Activated CD8-positive, alpha-beta memory T cell treated with anti-CD3 and anti-CD28 coated beads, Interleukin-2, amount 10 ng/mL, durations not matched to agents 7 days and 5 days (primary cell): ENCODE measurements around the gene ATXN7L1. TPM values are rescaled to one million over a fixed set of nuclear protein-coding genes. Genes with fewer than 3 reads are reported as not detected.

Source experiments
- ATAC-seq: fragments of 150-1000 bp; cut with Tn5 transposase; one replicate; pipeline ENCODE4 v1.10.0; 2021; ENCODE audit warnings: moderate library complexity
- CTCF ChIA-PET: fragments of 350-600 bp; sonication (Branson Sonifier 250); formaldehyde crosslinking; loops from one replicate; lab custom pipeline; 2021; ENCODE audit warnings: antibody characterized with exemption; lab: Charles Lee
- DNase-seq: peaks from one replicate; pipeline ENCODE4 v3.0.0-alpha.2; 2020
- H3K27ac Mint-ChIP-seq: one replicate; pipeline ENCODE4 v1.8.0; 2021; ENCODE audit warnings: mild to moderate bottlenecking, mixed read lengths
- H3K27me3 Mint-ChIP-seq: one replicate; pipeline ENCODE4 v1.8.0; 2021; ENCODE audit warnings: mixed read lengths
- H3K36me3 Mint-ChIP-seq: one replicate; pipeline ENCODE4 v1.8.0; 2021; ENCODE audit warnings: mild to moderate bottlenecking, mixed read lengths
- H3K4me1 Mint-ChIP-seq: one replicate; pipeline ENCODE4 v1.8.0; 2021; ENCODE audit warnings: mixed read lengths
- H3K4me3 Mint-ChIP-seq: one replicate; pipeline ENCODE4 v1.8.0; 2021; ENCODE audit warnings: mild to moderate bottlenecking, moderate library complexity, mixed read lengths
- H3K9me3 Mint-ChIP-seq: one replicate; pipeline ENCODE4 v1.8.0; 2022; ENCODE audit warnings: low read depth, mixed read lengths
- total RNA-seq, 2 experiments: library from RNA; stranded (reverse); gene quantifications; one replicate each; pipeline ENCODE4 v1.2.3, GENCODE V29; 2021

The ATXN7L1 gene
- total RNA-seq, 2 experiments from 2014 or later, result 4.2 to 9.1 TPM

- CTCF ChIA-PET, result interaction anchor here (0.7 to 2.1 kb wide), 8 partner anchors 14 to 350 kb away, joined by 3 to 6 read pairs (median 4); no protein-coding TSS in a partner anchor
- H3K27ac Mint-ChIP-seq, result peak overlapping the region; percentile 90
- peak; percentile 79 for DNase-seq
- ATAC-seq, result peak; percentile 70
- peak overlapping the region; percentile 84 for H3K4me3 Mint-ChIP-seq
- peaks cover 4% of the 10 kb centered on the region for H3K9me3 Mint-ChIP-seq
- no peaks in the 10 kb centered on the region for H3K36me3 Mint-ChIP-seq
- H3K4me1 Mint-ChIP-seq, result peaks cover 34% of the 10 kb centered on the region
- H3K27me3 Mint-ChIP-seq, result peaks cover 8% of the 10 kb centered on the region
Observed at GRCh38 chr7:105691680-105692564, 184.5 kb downstream of the ATXN7L1 start.

GRCh38 chr7:105691082-105691679 lies 185.2 kb downstream of the ATXN7L1 start:
- peaks cover 4% of the 10 kb centered on the region for H3K9me3 Mint-ChIP-seq
- H3K4me3 Mint-ChIP-seq, result peak overlapping the region; percentile 84
- no peaks in the 10 kb centered on the region for H3K36me3 Mint-ChIP-seq
- DNase-seq (peak; percentile 78), ATAC-seq (peak; percentile 84)
- peaks cover 8% of the 10 kb centered on the region for H3K27me3 Mint-ChIP-seq
- peak overlapping the region; percentile 90 for H3K27ac Mint-ChIP-seq
- CTCF ChIA-PET, result interaction anchor here (0.7 to 2.1 kb wide), 7 partner anchors 14 to 351 kb away, joined by 3 to 6 read pairs (median 4); no protein-coding TSS in a partner anchor
- peaks cover 34% of the 10 kb centered on the region for H3K4me1 Mint-ChIP-seq

DNA sequence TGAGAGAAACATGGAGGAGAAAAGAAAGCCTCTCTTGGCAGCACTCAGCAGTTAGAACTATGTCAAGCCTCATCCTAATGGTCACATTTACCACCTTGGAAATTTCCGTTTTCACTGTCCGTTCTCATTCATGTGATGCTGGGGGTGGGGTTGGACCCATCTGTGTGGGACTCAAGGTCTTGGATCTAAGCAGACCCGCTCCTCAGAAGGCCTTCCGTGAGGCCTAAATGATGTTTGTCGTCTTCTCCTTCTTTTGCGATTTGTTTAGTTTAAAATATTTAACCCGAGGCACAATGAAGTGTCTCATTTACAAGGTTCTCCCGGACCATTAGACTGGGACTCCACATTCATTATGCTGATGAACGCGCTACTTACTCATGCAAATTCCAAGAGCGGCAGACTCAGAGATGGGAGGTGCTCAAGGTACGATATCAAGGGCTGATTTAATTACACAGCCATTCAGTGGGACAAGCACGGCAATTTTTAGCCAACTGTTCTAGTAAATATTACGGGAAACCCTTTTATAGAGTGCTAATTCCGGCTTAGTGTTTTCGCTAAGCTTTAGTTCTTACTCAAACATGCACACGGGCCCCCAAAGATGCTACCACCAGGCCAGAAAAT lies 186.0 kb downstream of the ATXN7L1 start:
- peak overlapping the region; percentile 84 for H3K4me3 Mint-ChIP-seq
- DNase-seq (no peak), ATAC-seq (no peak)
- H3K27me3 Mint-ChIP-seq, result peaks cover 8% of the 10 kb centered on the region
- peak overlapping the region; percentile 90 for H3K27ac Mint-ChIP-seq
- no peaks in the 10 kb centered on the region for H3K9me3 Mint-ChIP-seq
- H3K36me3 Mint-ChIP-seq, result no peaks in the 10 kb centered on the region
- CTCF ChIA-PET, result interaction anchor here (0.7 to 2.1 kb wide), 5 partner anchors 34 to 331 kb away, joined by 3 to 6 read pairs (median 3); no protein-coding TSS in a partner anchor
- H3K4me1 Mint-ChIP-seq, result peaks cover 34% of the 10 kb centered on the region

GRCh38 chr7:105689067-105689819 lies 187.2 kb downstream of the ATXN7L1 start:
- Mint-ChIP-seq H3K4me3 (no peak overlapping the region), H3K9me3 (no peaks in the 10 kb centered on the region), H3K36me3 (no peaks in the 10 kb centered on the region), H3K4me1 (peaks cover 34% of the 10 kb centered on the region), H3K27ac (no peak overlapping the region), H3K27me3 (peaks cover 4% of the 10 kb centered on the region)
- DNase-seq, result no peak
- ATAC-seq, result no peak
- CTCF ChIA-PET, result interaction anchor here (1.0 to 1.5 kb wide), 3 partner anchors 13 to 333 kb away, joined by 3 read pairs; no protein-coding TSS in a partner anchor

GRCh38 chr7:105688617-105689016 lies 187.8 kb downstream of the ATXN7L1 start:
- Mint-ChIP-seq H3K4me3 (no peak overlapping the region), H3K36me3 (no peaks in the 10 kb centered on the region), H3K9me3 (no peaks in the 10 kb centered on the region), H3K27ac (no peak overlapping the region), H3K27me3 (peaks cover under 1% of the 10 kb centered on the region), H3K4me1 (peaks cover 31% of the 10 kb centered on the region)
- no peak for DNase-seq
- CTCF ChIA-PET, result interaction anchor here (1.0 to 1.5 kb wide), 3 partner anchors 12 to 333 kb away, joined by 3 read pairs; no protein-coding TSS in a partner anchor
- no peak for ATAC-seq

DNA sequence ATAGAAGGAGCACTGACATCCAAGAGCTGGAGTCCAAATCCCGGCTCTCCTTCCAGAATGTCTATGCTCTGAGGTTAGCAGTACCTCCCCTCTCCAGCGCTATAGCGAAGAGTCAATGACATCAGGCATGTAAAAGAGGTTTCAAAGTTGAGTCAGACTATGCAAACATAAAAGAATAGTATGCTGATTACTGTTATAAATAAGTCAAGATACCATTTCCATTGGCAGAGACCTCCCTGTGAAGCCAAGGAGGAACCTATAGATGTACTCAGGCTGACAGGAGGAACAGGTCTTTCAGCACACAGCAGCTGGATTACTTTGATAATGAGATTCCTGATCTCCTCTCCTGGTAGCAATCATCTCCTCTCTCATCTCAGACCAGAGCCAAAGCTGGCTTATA lies 191.2 kb downstream of the ATXN7L1 start:
- DNase-seq, result no peak
- Mint-ChIP-seq H3K27me3 (peaks cover 3% of the 10 kb centered on the region), H3K4me3 (no peak overlapping the region), H3K9me3 (no peaks in the 10 kb centered on the region), H3K36me3 (no peaks in the 10 kb centered on the region), H3K27ac (no peak overlapping the region), H3K4me1 (no peaks in the 10 kb centered on the region)
- CTCF ChIA-PET, result interaction anchor here (0.6 to 1.0 kb wide), 2 partner anchors 10 to 44 kb away, joined by 3 read pairs; no protein-coding TSS in a partner anchor
- no peak for ATAC-seq

DNA sequence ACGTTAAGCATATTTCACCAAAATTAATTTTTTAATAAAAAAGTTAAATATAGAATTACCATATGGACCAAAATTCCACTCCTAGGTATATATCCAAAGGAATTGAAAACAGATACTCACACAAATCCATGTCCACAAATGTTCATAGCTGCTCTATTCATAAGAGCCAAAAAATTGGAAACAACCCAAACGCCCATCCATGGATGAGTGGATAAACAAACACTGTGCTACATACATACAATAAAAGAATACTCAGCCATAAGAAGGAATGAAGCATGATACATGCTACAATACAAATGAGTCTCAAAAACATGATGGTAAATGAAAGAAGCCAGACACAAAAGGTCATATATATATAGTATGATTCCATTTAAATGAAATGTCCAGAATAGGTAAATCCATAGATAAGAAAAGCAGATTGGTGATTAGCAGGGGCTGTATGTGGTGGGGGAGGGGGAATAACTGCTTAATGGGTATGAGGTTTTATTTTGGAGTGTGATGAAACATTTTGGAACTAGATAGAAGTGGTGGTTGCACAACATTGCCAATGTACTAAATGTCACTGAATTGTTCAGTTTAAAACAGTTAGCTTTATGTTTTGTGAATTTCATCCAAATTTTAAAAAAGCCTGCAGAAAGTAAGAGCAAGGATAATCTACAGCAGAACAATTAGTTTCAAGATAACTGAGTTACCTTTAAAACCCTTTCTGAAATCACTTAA lies 193.9 kb downstream of the ATXN7L1 start:
- no peak for ATAC-seq
- CTCF ChIA-PET, result no interaction called here
- Mint-ChIP-seq H3K4me3 (no peak overlapping the region), H3K27me3 (peaks cover 3% of the 10 kb centered on the region), H3K36me3 (no peaks in the 10 kb centered on the region), H3K27ac (no peak overlapping the region), H3K9me3 (no peaks in the 10 kb centered on the region), H3K4me1 (peaks cover 17% of the 10 kb centered on the region)
- no peak for DNase-seq

DNA sequence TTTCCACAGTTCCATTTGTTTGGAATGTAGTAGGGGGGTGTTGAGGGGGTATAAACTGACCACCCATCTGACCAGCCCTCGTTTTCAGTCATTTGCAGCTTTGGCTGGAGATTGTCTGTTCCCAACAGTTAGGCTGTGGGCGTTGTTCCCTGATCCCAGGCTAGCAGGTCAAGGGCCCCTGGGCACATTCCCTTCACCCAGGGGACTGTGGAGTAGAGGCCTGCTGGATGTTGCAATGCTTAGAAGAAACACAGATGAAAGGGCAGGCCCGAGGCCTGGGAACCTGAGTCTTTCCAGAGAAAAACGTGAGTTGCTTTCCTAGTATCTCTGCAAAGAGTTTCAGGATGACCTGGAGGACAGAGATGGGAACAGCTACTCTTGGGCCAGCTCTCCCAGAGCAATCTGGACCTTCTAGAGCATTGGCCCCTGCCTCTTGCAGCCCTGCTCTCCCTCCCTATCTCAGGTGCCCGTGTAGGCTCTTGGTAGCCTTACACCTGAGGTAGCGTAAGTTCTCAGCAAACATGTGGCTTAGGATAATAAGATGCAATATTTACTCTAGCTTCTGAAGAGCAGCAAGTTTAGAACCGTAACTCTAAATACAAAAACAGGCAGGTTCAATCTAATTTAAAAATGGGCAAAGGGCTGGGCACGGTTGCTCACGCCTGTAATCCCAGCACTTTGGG lies 195.8 kb downstream of the ATXN7L1 start:
- H3K4me3 Mint-ChIP-seq, result no peak overlapping the region

DNA sequence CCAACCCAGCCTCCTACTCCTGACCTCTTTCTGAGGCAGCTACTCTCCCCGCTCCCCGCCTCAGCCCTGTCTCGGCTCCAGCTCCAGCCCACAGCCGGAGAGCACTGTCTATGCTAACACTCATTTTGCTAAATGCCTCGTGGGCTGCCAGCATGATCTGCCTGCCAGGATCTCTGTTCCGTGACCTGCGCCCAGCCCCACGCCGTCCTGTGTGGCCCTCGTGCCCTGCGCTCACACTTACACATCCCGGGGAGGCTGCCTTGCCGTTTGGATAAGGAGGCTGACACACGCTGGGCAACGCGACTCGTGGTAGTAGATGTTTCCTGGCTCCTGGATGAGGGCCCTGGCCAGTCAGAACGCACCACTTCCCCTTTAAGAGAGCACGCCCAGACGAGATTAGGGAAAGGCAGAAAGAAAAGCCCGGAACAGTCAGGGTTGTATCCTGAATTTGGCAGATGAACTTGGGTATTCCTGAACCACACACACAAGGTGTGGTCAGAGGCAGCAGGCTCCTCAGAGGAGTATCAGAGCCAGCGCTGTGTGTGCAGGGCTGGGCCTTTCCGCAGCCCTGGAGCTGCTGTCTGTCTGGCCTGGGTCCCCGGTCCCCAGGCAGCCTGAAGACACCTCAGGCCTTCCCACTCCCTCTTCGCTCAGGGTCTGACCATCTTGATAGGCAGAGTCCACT lies 197.4 kb downstream of the ATXN7L1 start:
- H3K27me3 Mint-ChIP-seq, result peaks cover 3% of the 10 kb centered on the region
- DNase-seq (no peak), ATAC-seq (no peak)
- no peaks in the 10 kb centered on the region for H3K9me3 Mint-ChIP-seq
- peaks cover 51% of the 10 kb centered on the region for H3K4me1 Mint-ChIP-seq
- CTCF ChIA-PET, result no interaction called here
- H3K4me3 Mint-ChIP-seq, result peak overlapping the region; percentile 70
- no peaks in the 10 kb centered on the region for H3K36me3 Mint-ChIP-seq
- peak overlapping the region; percentile 83 for H3K27ac Mint-ChIP-seq

More for the DNA sequence above, 195.8 kb downstream of the ATXN7L1 start:
- H3K36me3 Mint-ChIP-seq, result no peaks in the 10 kb centered on the region
- no peak overlapping the region for H3K27ac Mint-ChIP-seq
- ATAC-seq (no peak), DNase-seq (no peak)
- CTCF ChIA-PET, result interaction anchor here (0.7 kb wide), 1 partner anchor 198 kb away, joined by 3 read pairs; no protein-coding TSS in a partner anchor
- H3K27me3 Mint-ChIP-seq, result peaks cover 3% of the 10 kb centered on the region
- peaks cover 35% of the 10 kb centered on the region for H3K4me1 Mint-ChIP-seq
- no peaks in the 10 kb centered on the region for H3K9me3 Mint-ChIP-seq

GRCh38 chr7:105677817-105678573 lies 198.4 kb downstream of the ATXN7L1 start:
- H3K4me1 Mint-ChIP-seq, result peaks cover 55% of the 10 kb centered on the region
- CTCF ChIA-PET, result interaction anchor here (0.8 to 2.8 kb wide), 5 partner anchors 14 to 26 kb away, joined by 3 to 18 read pairs (median 4); no protein-coding TSS in a partner anchor
- H3K27me3 Mint-ChIP-seq, result peaks cover 3% of the 10 kb centered on the region
- H3K4me3 Mint-ChIP-seq, result peak overlapping the region; percentile 70
- ATAC-seq (peak; percentile 98), DNase-seq (peak; percentile 90)
- H3K27ac Mint-ChIP-seq, result peak overlapping the region; percentile 83
- no peaks in the 10 kb centered on the region for H3K9me3 Mint-ChIP-seq
- H3K36me3 Mint-ChIP-seq, result no peaks in the 10 kb centered on the region

DNA sequence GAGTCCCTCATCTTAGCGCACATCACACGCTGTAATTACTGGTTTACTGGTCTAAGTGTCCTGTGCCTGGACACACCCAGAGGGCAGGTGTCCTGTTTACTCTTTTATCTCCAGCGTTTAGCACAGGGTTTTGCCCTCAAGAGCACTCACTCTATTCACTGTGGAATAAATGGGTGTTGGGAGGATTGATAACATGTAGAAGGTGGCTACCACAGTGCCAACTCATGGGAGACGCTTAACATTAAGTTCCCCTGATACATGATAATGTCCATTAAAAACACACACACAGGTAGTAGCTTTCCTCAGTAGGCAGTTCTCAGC lies 199.0 kb downstream of the ATXN7L1 start:
- Mint-ChIP-seq H3K9me3 (no peaks in the 10 kb centered on the region), H3K4me3 (peak overlapping the region; percentile 70), H3K36me3 (no peaks in the 10 kb centered on the region), H3K4me1 (peaks cover 61% of the 10 kb centered on the region), H3K27me3 (peaks cover 3% of the 10 kb centered on the region), H3K27ac (peak overlapping the region; percentile 83)
- no peak for DNase-seq
- peak; percentile 4 for ATAC-seq
- CTCF ChIA-PET, result interaction anchor here (0.8 to 2.8 kb wide), 5 partner anchors 14 to 25 kb away, joined by 3 to 18 read pairs (median 4); no protein-coding TSS in a partner anchor
